ENCODE data around the gene GTF2E1.
"Not testable (repeated sequence)": the region's sequence is repeated elsewhere in the genome, so short reads cannot be mapped to it uniquely, and the experiment has no call there.

The GTF2E1 gene

GRCh38 chr3:120742198-120742848 lies at the start of gene GTF2E1, which contains the start of gene RABL3:
Gene GTF2E1, plus strand, starts transcription at chr3:120742744. Its CDS starts 7,809 bp downstream, at chr3:120750553.
Gene RABL3, minus strand, starts transcription at chr3:120742516. Its CDS starts 9 bp downstream, at chr3:120742507.
- Mint-ChIP-seq H3K4me1 (ENCODE audit: low read depth) (peaks cover 40% of the 10 kb centered on the region), H3K9me3 (peaks cover 1% of the 10 kb centered on the region), H3K36me3 (ENCODE audit: low read depth) (peaks cover 46% of the 10 kb centered on the region), H3K4me3 (peak within 1 kb of the TSS; percentile 98), H3K27me3 (no peaks in the 10 kb centered on the region), H3K27ac (peak within 1 kb of the TSS; percentile 98)
- peak; percentile 96 for DNase-seq

- peaks cover 3% of the 10 kb centered on the region for H3K4me1 Mint-ChIP-seq (ENCODE audit: low read depth)
- no peak overlapping the region for H3K4me3 Mint-ChIP-seq
- H3K36me3 Mint-ChIP-seq (ENCODE audit: low read depth) = peaks cover 68% of the 10 kb centered on the region
- H3K9me3 Mint-ChIP-seq = no peaks in the 10 kb centered on the region
- H3K27ac Mint-ChIP-seq = peak overlapping the region; percentile 1
- no peaks in the 10 kb centered on the region for H3K27me3 Mint-ChIP-seq
- no peak for DNase-seq
Observed at GRCh38 chr3:120693439-120694171, 48.9 kb upstream of the GTF2E1 start.

GRCh38 chr3:120699333-120699732 lies 43.2 kb upstream of the GTF2E1 start:
- Mint-ChIP-seq H3K36me3 (ENCODE audit: low read depth) (peaks cover 67% of the 10 kb centered on the region), H3K4me3 (no peak overlapping the region), H3K4me1 (ENCODE audit: low read depth) (no peaks in the 10 kb centered on the region), H3K9me3 (peaks cover 10% of the 10 kb centered on the region), H3K27me3 (no peaks in the 10 kb centered on the region), H3K27ac (no peak overlapping the region)
- DNase-seq = no peak

GRCh38 chr3:120705884-120706582 lies 36.5 kb upstream of the GTF2E1 start:
- Mint-ChIP-seq H3K36me3 (ENCODE audit: low read depth) (peaks cover 68% of the 10 kb centered on the region), H3K27me3 (no peaks in the 10 kb centered on the region), H3K4me1 (ENCODE audit: low read depth) (peaks cover 7% of the 10 kb centered on the region), H3K9me3 (peaks cover 12% of the 10 kb centered on the region), H3K4me3 (no peak overlapping the region), H3K27ac (no peak overlapping the region)
- no peak for DNase-seq

- H3K9me3 Mint-ChIP-seq = peaks cover 12% of the 10 kb centered on the region
- no peaks in the 10 kb centered on the region for H3K27me3 Mint-ChIP-seq
- H3K27ac Mint-ChIP-seq = no peak overlapping the region
- H3K36me3 Mint-ChIP-seq (ENCODE audit: low read depth) = peaks cover 63% of the 10 kb centered on the region
- no peak for DNase-seq
- H3K4me3 Mint-ChIP-seq = no peak overlapping the region
- peaks cover 7% of the 10 kb centered on the region for H3K4me1 Mint-ChIP-seq (ENCODE audit: low read depth)
Observed at GRCh38 chr3:120706950-120707349, 35.6 kb upstream of the GTF2E1 start.

GRCh38 chr3:120708408-120708807 lies 34.1 kb upstream of the GTF2E1 start:
- H3K4me1 Mint-ChIP-seq (ENCODE audit: low read depth) = peaks cover 12% of the 10 kb centered on the region
- H3K9me3 Mint-ChIP-seq = peaks cover 7% of the 10 kb centered on the region
- no peaks in the 10 kb centered on the region for H3K27me3 Mint-ChIP-seq
- DNase-seq = no peak
- no peak overlapping the region for H3K27ac Mint-ChIP-seq
- peaks cover 52% of the 10 kb centered on the region for H3K36me3 Mint-ChIP-seq (ENCODE audit: low read depth)
- no peak overlapping the region for H3K4me3 Mint-ChIP-seq

- Mint-ChIP-seq H3K36me3 (ENCODE audit: low read depth) (peaks cover 40% of the 10 kb centered on the region), H3K27ac (no peak overlapping the region), H3K9me3 (no peaks in the 10 kb centered on the region), H3K27me3 (no peaks in the 10 kb centered on the region), H3K4me1 (ENCODE audit: low read depth) (peaks cover 16% of the 10 kb centered on the region), H3K4me3 (no peak overlapping the region)
- no peak for DNase-seq
Observed at GRCh38 chr3:120710369-120710768, 32.2 kb upstream of the GTF2E1 start.

GRCh38 chr3:120713262-120713661 lies 29.3 kb upstream of the GTF2E1 start:
- Mint-ChIP-seq H3K9me3 (no peaks in the 10 kb centered on the region), H3K27ac (no peak overlapping the region), H3K4me3 (no peak overlapping the region), H3K4me1 (ENCODE audit: low read depth) (peaks cover 18% of the 10 kb centered on the region), H3K27me3 (no peaks in the 10 kb centered on the region), H3K36me3 (ENCODE audit: low read depth) (peaks cover 31% of the 10 kb centered on the region)
- DNase-seq = no peak

GRCh38 chr3:120719167-120719834 lies 23.2 kb upstream of the GTF2E1 start:
- peak overlapping the region; percentile 59 for H3K4me3 Mint-ChIP-seq
- peak overlapping the region; percentile 75 for H3K27ac Mint-ChIP-seq
- peaks cover 40% of the 10 kb centered on the region for H3K4me1 Mint-ChIP-seq (ENCODE audit: low read depth)
- not testable (repeated sequence) for H3K9me3 Mint-ChIP-seq, H3K27me3 Mint-ChIP-seq
- DNase-seq = peak; percentile 61
- H3K36me3 Mint-ChIP-seq (ENCODE audit: low read depth) = peaks cover 48% of the 10 kb centered on the region

- Mint-ChIP-seq H3K36me3 (ENCODE audit: low read depth) (peaks cover 64% of the 10 kb centered on the region), H3K9me3 (peaks cover 2% of the 10 kb centered on the region), H3K27me3 (no peaks in the 10 kb centered on the region), H3K4me1 (ENCODE audit: low read depth) (peaks cover 5% of the 10 kb centered on the region), H3K27ac (no peak overlapping the region), H3K4me3 (no peak overlapping the region)
- DNase-seq = no peak
Observed at GRCh38 chr3:120726791-120727190, 15.8 kb upstream of the GTF2E1 start.

- Mint-ChIP-seq H3K4me3 (no peak overlapping the region), H3K27ac (no peak overlapping the region), H3K4me1 (ENCODE audit: low read depth) (peaks cover 4% of the 10 kb centered on the region), H3K27me3 (no peaks in the 10 kb centered on the region), H3K36me3 (ENCODE audit: low read depth) (peaks cover 61% of the 10 kb centered on the region), H3K9me3 (peaks cover 9% of the 10 kb centered on the region)
- no peak for DNase-seq
Observed at GRCh38 chr3:120730576-120731542, 11.7 kb upstream of the GTF2E1 start.

- not testable (repeated sequence) for H3K27ac Mint-ChIP-seq
- peaks cover 11% of the 10 kb centered on the region for H3K4me1 Mint-ChIP-seq (ENCODE audit: low read depth)
Observed at GRCh38 chr3:120738006-120738405, 4.5 kb upstream of the GTF2E1 start.

GRCh38 chr3:120741320-120741719 lies 1.2 kb upstream of the GTF2E1 start:
- Mint-ChIP-seq H3K27me3 (no peaks in the 10 kb centered on the region), H3K4me3 (peak overlapping the region; percentile 98), H3K9me3 (peaks cover 3% of the 10 kb centered on the region), H3K4me1 (ENCODE audit: low read depth) (peaks cover 37% of the 10 kb centered on the region), H3K36me3 (ENCODE audit: low read depth) (peaks cover 45% of the 10 kb centered on the region), H3K27ac (peak overlapping the region; percentile 98)
- no peak for DNase-seq

More at GRCh38 chr3:120738006-120738405, 4.5 kb upstream of the GTF2E1 start:
- Mint-ChIP-seq H3K9me3 (peaks cover 15% of the 10 kb centered on the region), H3K36me3 (ENCODE audit: low read depth) (peaks cover 47% of the 10 kb centered on the region)
- not testable (repeated sequence) for DNase-seq, H3K4me3 Mint-ChIP-seq, H3K27me3 Mint-ChIP-seq

Measured in activated T-cell treated with anti-CD3 and anti-CD28 coated beads, Interleukin-2, amount 50 U/mL, for 24 hours (primary cell).